ENCODE data around the gene TACC2.

The TACC2 gene

DNA sequence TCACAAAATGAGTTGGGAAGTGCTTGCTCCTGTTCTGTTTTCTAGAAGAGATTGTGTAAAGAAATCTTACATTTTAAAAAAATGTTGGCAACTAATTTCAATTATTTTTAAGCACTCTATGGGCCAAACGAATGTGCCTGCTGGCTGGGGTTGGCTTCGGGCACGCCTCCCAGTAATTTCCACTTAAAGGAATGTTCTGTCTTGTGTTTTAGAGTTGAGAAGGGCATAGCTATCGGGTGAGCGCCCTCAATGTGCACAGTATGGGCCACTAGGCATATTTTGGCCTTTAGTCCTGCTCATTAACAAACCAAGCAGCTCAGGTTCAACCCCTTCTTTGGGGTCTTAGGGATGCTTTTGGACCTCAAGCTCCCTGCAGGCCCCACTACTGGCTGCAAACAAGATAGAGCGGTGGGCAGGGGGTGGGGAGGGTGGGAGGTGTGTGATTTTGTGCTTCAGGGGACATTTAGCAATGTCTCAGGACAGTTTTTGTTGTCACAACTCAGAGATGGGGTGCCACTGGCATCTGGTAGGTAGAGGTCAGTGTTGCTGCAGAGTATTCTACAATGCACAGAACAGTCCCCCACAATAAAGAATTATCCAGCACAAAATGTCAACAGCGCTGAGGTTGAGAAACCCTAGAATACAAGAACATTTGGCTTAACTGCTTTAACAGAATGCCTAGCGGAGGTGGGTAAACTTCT lies 40.7 kb downstream of the TACC2 start:
- no peak for DNase-seq

DNA sequence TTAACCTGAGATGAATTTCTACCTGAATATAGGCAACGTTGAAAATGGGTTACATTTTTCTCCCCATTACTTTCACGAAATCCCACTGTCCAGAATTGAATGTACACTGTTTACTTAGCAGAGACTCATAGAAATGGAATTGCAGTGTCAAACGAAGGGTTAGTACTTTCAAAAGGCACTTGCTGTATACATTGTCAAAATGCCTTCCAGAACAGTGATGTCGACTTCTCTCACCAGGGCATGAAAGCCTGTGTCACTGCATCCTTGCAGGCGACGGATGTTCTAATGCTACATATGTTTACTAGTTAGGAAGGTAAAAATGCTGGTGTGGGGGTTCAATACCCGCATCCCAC lies 41.2 kb downstream of the TACC2 start:
- DNase-seq, result no peak

DNA sequence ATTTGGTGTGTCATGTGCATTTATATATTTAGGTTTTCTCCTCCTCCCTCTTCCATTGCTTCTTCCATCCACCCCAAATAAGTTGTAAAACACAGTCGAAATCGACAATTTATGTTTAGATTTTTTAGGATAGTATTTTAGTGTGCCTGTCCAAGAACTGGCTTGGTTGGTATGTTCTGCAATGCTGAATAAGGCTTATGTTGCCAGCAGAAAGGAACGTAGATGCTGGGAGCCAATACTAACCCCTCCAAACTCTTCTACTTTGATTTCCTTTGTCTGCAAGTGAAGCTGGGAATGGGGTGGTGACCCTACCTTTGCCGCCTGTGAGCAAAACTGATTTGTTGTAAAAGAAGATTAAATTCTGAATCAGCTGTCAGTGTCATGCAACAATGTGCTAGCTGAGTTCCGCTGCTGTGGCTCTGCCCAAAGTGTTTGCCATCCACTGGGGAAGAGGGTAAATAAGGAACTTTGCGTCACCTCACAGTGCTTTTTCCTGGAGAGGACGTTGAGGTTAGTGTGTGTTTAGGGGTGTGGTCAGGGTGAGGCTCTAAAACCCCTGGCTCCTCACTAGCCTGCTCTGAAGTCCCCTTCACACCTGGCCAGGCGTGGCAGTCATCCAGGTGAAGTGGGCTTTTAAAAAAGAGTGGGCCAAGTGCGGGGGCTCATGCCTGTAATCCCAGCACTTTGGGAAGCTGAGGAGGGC lies 44.4 kb downstream of the TACC2 start:
- DNase-seq, result no peak

DNA sequence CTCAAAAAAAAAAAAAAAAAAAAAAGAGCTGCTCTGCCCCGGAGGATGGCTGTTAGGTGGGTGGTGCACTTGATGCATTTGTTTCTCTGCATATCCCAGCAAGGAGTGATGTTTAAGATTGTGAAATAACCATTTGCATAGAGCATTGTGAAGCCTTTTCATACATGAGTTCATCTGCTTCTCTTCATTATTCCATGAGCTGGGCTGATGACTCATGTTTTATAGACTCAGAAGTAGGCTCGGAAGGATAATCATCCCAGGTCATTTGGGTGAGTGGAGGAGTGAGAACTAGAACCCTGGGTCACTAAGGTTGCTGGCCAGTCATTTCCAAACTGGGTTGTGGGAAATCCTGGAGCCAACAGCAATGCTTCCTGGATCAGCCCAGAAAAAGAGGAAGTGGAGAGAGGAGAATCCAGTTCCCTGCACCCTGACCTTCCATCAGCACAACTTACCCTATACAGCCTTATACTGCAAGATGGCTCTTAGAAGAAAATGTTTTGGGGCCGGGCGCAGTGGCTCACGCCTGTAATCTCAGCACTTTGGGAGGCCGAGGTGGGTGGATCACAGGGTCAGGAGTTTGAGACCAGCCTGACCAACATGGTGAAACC lies 45.3 kb downstream of the TACC2 start:
- no peak for DNase-seq

DNA sequence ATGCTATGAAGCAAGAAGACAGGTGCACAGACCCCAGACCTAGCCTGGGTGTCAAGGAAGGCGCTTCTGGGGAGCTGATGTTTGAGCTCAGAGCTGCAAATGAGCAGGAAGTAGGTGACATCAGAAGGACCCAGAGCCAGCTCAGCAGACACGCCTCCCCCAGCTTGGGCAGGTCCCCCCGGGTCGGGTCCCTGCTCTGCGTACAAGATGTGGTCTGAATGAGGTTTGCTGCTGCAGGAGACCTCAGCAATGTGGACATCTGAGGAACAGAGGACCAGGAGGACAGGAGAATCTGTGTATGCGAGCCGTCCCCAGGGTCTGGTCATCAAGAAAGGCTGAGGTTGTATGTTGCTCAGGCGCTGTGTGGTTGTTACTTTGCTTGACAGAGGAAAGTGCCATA lies 51.8 kb downstream of the TACC2 start:
- no peak for DNase-seq

DNA sequence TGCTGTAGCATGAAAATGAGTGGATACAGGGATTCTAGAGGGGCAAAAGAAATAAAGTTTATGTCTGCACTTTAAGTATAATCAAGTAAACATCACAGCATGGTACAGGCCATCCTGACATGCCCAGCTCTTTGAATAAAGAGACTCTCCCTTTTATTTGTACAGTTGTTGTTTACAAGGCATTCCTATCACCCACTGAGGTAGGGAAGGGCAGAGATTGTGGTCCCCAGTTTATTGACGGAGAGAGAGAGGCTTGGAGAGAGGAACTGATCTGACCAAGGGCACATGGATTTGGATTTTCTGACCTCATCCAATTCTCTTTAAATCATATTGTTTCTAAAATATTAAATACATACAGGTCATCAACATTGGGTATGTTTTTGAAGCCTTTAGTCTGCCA lies 53.9 kb downstream of the TACC2 start:
- no peak for DNase-seq

DNA sequence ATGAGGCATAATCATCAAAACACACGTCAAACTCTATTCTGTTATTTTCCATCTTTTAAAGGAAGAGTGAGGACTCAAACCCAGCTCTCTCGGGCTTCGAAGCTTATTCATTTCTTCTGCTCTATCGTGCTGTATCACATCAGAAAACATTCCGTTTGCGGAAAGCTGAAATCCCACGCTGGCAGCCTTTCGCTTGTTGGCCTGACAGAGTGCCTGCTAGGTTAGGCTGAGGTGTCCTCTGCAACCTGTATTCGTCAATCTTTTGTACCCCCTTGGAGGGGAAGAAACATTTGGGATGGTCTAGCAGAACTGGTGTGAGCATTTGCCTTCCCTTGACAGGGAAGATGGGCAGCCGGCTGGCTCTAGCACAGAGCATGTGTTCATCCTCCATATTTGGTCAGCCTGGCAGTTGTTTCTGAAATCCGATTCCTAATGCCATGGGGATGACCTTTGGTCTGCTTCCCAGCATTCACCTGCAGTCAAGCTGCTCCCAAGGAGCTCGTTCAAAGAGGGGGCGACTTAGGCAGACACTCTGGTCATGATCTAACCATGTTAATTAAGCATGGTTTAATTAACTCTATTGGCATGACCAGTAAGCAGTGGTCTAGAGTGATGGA lies 55.2 kb downstream of the TACC2 start:
- DNase-seq, result no peak

DNA sequence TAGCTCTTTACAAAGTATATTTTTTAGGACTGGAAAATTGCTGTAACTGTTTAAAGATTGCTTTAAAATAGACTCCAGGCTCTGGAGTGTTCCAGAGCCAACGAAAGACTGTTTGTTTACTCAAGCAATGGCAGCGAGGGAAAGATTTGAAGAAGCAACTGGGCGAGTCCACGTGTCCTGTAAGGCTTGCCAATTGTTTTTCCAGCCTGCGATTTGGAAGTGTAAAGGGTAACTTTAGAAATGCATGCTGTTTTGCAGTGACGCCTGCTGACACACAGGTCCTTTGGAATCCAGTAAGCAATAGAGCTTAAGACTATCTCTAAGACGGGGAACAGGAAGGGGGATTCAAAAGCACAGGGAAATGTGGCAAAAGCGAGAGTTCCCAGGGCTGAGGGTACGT lies 55.8 kb downstream of the TACC2 start:
- no peak for DNase-seq

DNA sequence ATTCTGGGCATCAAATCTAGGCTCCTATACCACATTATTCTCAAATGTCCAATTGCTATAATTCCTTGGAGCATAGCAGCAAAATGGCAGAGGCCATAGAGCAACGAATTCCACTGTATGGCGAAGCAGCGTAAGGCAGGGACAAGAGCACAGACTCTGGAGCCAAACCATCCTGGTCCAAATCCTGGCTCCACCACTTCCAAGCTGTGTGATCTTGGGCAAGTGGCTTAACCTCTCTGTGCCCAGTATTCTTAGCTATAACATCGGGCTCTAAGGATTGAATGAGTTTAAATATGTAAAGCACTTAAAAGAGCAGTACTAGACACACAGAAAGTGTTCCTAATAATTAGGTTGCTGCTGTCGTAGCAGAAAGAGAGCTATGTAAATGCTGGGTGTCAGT lies 56.2 kb downstream of the TACC2 start:
- no peak for DNase-seq

DNA sequence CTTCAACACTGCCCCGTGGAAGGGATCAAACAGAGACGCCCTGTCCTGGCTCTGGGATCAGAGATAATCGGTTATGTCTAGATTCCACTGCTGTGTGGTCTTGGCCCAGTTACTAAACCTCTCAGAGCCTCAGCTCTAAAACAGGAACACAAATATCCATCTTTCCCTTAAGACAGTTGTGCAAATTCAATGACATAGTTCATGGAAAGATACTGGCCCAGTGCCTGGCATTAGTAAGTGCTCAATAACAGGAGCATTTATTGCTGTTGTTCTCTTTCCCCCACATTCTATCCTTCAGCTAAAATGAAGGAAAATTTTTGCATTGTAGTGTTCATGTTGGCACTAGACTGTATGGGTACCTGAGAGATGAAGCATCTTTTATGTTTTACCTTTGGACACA lies 58.6 kb downstream of the TACC2 start:
- DNase-seq, result no peak

DNA sequence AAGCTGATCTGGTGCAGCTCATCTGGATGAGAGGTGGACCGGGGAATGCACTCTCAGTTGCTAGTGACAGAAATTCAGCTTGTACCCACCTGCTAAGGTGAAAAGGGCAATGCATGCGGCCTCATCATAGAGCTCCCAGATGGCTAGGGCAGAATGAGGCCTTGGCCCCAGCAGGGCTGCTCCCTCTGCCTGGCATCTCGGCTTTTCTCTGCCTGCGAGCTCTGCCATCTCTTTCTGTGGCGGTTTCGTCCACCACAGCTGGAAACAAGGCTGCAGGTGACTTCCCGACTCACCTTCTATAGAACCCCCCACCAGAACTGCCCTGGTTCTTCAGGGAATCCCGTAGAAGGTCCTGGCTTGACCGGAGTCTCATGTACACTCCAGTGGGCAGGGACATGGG lies 60.1 kb downstream of the TACC2 start:
- no peak for DNase-seq

DNA sequence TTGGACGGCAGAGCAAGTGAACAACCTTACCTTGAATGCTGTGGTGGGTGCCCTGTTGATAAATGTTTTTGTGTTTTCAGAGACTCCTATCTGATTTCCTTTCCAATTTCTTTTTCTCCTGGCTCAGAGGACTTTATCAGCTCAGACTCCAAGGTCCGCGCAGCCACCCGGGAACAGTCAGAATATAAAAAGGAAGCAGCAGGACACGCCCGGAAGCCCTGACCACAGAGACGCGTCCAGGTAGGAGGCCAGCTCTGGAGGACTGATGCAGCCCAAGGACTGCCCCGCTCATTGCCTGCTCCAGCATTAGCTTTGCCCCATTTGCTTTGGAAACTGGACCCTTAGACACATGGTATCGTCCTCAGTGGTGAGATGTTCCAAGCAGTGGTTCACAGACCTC lies 61.3 kb downstream of the TACC2 start:
- DNase-seq, result no peak

DNA sequence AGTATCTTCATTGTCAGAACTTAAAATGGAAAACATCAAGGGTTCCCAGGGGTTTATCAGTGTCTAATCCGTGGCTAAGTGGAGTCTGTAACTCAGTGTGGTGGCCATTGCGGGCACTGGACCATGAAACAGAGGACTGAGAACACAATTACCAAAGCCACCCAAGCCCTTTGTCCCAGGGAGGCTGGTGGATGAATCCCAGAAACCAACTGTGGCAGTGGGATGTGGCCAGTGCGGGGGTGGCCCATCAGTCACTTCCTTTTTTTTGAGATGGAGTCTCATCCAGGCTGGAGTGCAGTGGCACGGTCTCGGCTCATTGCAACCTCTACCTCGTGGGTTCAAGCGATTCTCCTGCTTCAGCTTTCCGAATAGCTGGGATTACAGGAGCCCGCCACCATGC lies 61.8 kb downstream of the TACC2 start:
- no peak for DNase-seq

DNA sequence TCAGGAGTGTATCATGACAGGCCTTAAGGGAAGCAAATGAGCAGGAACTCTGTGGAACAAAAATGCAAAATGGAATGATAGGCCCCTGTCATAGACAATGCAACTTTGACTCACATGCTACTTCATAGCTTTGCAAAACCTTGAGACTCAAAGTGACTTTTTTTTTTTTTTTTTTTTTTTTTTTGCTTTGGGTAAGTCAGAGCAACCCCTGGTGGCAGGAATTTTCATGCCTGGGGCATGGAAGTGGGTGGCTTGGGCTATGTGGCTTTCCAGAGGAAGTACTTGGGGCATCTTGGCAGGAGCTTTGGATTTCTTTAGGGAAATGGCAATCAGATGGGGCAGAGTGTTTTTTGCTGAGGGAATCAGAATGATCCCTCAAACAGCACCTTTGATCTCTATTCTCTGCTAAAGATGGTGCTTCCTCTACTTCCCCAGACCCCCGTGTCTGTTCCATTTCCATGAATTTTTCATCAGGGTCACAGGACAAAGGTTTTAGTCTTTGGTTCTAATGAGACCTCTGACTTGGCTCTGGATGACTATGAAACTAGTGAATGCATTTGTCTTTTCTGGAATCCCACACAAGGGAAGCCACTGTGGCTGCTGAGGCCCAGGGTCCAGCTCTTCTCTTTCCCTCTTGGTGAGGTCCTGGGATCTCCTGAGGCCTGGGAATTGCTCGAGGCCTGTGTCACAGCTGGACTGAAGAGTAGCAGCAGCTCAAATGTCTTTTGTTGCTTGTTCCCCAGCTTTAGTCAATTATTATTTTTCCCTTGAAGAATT lies 62.8 kb downstream of the TACC2 start:
- no peak for DNase-seq

DNA sequence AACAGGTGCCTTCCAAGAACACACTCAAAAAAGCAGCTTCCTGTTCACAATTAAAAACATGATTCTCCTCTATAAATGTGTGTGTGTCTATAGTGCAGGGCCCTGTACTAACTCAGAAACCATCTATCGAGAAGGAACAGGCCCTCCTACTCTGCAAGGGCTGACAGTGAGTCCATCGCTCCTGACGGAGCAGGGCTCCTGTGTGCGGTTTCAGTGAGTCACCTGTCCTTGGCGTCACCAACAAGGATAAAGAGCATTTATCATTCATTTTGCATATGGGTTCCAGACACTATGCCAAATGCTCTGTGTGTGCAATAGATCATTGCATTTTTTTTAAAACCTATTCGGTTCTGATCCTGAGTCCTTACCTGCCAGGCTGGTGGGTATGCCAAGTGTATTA lies 63.7 kb downstream of the TACC2 start:
- no peak for DNase-seq

DNA sequence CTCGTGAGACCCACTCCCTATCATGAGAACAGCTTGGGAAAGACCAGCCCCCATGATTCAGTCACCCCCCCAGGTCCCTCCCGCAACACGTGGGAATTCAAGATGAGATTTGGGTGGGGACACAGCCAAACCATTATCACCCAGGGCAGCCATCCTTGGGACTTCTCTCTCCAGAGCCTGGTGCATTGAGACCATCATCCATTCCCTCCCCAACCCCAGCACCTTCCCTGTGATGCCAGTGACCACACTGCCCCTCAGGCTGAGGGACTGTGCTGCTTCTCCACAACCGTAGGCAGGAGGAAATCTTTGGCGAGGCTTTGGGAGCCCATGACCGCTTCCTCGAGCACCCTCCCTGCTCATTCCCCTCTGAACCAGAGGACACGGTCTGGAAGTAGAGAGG lies 64.4 kb downstream of the TACC2 start:
- DNase-seq, result no peak

DNA sequence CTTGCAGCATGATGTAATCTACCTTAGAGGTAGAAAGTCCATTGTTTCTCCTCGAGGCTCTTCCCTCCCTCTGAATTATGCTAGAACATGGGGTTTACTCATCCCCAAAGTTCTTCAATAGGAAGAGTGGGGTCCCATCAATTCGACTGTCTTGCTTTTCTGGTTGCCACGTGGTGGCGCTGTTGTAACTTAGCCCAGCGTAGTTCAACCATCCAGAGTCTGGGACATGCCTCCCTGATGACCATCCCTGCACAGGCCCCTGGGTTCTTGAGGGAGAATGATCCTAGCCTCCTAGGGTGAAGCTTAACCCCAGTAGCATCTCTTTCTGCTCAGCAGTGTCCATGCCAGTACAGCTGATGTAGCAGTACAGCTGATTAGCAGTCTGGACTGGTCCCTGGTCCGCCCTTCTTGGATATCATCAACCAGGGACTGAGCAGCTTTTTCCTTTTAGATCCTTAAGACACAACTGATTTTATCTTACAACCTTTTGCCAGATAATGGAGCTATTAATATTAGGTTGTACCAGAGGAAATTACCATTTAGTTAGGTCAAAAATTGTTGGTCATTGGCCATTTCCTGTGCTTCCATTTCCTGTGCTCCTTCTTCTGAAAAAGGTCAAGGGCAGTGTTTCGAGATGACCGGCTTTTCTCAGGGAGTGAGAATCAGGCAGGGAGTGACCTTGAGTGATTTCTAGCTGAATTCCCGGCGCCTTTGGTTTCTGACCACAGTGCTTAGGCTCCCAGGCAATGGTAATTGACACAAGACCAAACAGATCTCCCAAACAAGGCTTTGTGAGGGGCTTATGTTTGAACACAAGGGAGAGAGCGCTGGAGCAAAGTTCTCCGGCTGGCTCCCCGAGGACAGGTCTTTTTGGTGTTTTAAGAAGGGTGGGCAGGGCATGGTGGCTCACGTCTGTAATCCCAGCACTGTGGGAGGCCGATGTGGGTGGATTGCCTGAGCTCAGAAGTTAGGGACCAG lies 65.4 kb downstream of the TACC2 start:
- no peak for DNase-seq

DNA sequence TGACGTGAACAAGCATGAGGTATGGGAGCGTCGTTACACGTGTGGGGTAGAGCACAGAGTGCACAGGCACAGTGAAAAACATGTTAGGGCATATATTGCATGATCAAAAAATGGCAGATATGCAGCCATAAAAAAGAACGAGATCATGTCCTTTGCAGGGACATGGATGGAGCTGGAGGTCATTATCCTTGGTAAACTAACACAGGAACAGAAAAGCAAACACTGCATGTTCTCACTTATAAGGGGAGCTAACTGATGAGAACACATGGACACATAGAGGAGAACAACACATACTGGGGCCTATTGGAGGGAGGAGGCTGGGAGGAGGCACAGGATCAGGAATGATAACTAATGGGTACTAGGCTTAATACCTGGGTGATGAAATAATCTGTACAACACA lies 66.3 kb downstream of the TACC2 start:
- DNase-seq, result no peak

DNA sequence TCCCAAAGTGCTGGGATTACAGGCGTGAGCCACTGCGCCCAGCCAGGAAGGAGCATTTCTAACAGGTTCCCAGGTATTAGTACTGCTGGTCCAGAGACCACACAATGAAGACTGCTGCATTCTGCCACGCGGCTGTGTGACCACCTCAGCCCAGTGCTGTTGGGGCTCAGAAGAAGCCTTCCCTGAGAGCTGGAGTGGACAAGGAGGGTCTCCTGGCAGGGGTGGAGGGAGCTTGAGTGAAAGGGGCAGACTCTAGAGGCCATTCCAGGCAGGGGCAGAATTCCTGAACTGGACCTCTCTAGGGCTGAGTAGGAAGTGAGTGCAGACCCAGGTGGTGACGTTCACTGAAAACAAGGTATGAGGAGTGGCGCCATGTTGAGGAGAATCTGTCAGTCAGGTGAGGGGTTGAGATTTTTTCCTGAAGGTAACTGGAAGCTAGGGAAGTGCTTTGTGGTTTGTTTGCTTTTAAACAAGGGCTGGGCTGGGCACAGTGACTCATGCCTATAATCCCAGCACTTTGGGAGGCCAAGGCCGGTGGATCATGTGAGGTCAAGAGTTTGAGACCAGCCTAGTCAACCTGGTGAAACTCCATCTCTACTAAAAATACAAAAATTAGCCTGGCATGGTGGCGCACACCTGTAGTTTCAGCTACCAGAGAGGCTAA lies 67.6 kb downstream of the TACC2 start:
- DNase-seq, result no peak

DNA sequence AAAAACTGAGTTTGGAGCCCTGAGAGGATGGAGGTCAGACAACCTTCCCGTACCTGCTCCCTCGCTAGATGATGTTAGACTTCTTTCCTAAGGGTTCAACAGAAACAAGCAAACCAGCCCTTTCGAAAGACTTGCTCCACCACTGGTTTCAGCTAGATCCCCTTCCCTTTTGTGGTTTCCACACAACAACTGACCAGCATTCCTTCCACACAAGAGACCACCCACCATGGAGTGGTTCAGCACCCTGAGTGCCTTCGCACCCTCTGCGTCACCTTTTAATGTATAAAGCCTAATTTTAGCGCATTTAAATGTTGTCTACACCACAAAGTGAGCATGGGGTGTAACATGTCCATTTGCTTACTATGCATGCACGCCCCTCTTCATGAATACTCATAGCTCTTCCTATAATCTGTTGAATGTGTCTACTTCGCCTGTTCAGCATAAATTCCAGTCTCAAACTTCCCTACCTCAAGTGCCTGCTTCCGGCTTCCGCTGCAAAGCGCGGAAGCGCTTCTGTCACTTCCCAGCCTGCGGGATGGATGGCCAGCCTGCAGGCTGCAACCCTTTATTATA lies 69.0 kb downstream of the TACC2 start:
- no peak for DNase-seq

DNA sequence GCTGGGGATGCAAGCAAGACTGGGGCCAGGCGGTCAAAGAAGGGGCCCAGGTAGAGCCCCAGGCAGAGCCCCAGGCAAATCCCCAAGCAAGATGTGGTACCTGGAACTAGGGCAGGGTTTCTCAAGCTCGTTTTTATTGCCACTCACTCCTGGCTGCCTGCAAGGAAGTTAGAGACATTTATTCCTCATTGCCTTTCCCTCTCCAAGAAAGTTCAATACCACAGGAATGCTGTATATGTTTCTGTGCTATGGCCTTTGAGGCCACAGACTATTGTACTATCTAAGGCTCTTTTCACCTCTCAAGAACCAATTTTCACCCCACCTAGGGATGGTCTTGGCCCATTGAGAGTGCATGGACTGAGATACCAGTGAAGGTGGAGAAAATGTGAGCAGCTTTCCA lies 71.3 kb downstream of the TACC2 start:
- DNase-seq, result no peak
